Endodermal cell (in vitro differentiated cells): Measurements from ENCODE around the gene KLRG1. TPM values are rescaled to one million over a fixed set of nuclear protein-coding genes. Genes with fewer than 3 reads are reported as not detected.

ENCODE experiments used
- DNase-seq: peaks from one replicate; pipeline ENCODE4 v3.0.0-alpha.2; 2017
- H3K27ac ChIP-seq: 2 replicates; pipeline ENCODE4 v1.5.1; 2013; ENCODE audit warnings: mild to moderate bottlenecking, low read depth, low read length, moderate library complexity
- H3K27me3 ChIP-seq: 2 replicates; pipeline ENCODE4 v1.6.1; 2013; ENCODE audit warnings: mild to moderate bottlenecking, low read length, moderate library complexity; ENCODE audit not compliant: insufficient read depth, control insufficient read depth, poor library complexity, severe bottlenecking
- H3K36me3 ChIP-seq: 2 replicates; pipeline ENCODE4 v1.7.0; 2013; ENCODE audit warnings: mild to moderate bottlenecking, low read length, moderate library complexity; ENCODE audit not compliant: control insufficient read depth, insufficient read depth
- H3K4me1 ChIP-seq: one replicate; pipeline ENCODE4 v1.7.0; 2013; ENCODE audit warnings: low read length; ENCODE audit not compliant: control insufficient read depth, insufficient read depth
- H3K4me3 ChIP-seq: 2 replicates; pipeline ENCODE4 v1.5.1; 2013; ENCODE audit warnings: mild to moderate bottlenecking, low read length, moderate library complexity
- H3K9ac ChIP-seq: 2 replicates; pipeline ENCODE4 v1.6.1; 2013; ENCODE audit warnings: mild to moderate bottlenecking, low read length, moderate library complexity; ENCODE audit not compliant: poor library complexity, severe bottlenecking; ENCODE audit errors: extremely low read depth
- H3K9me3 ChIP-seq: 2 replicates; pipeline ENCODE4 v1.6.1; 2013; ENCODE audit warnings: mild to moderate bottlenecking, low read length, moderate library complexity; ENCODE audit not compliant: control insufficient read depth
- H3K27ac Mint-ChIP-seq: 2 replicates; pipeline ENCODE4 v1.8.0; 2020; ENCODE audit warnings: mixed read lengths
- H3K27me3 Mint-ChIP-seq: 2 replicates; pipeline ENCODE4 v1.8.0; 2021; ENCODE audit warnings: mild to moderate bottlenecking, mixed read lengths; ENCODE audit not compliant: insufficient read depth
- H3K36me3 Mint-ChIP-seq: 2 replicates; pipeline ENCODE4 v1.8.0; 2020; ENCODE audit warnings: low read depth, mixed read lengths
- H3K4me1 Mint-ChIP-seq: 2 replicates; pipeline ENCODE4 v1.8.0; 2020; ENCODE audit warnings: mixed read lengths
- H3K4me3 Mint-ChIP-seq: 2 replicates; pipeline ENCODE4 v1.8.0; 2020; ENCODE audit warnings: mild to moderate bottlenecking, moderate library complexity, mixed read lengths
- H3K9me3 Mint-ChIP-seq: 2 replicates; pipeline ENCODE4 v1.8.0; 2020; ENCODE audit warnings: mild to moderate bottlenecking, mixed read lengths
- CTCF ChIP-seq: fragments of 200-600 bp; sonication (generic); conservative IDR thresholded peaks from 2 replicates; pipeline ENCODE4 v1.5.0; 2021; ENCODE audit warnings: antibody characterized with exemption, mild to moderate bottlenecking
- WGBS, 2 experiments: methylation state at CpG; one replicate each; pipeline versions ENCODE4 v1.1.5 to v1.1.7; 2013; ENCODE audit warnings: missing lambda C conversion rate in 2 of 2, mixed read lengths in 1 of 2; ENCODE audit not compliant: insufficient coverage in 1 of 2, insufficient read length in 1 of 2; 5-methylcytosine and 5-hydroxymethylcytosine counted together
- total RNA-seq, 2 donors: library from RNA; stranded (reverse); fragmentation: NEBNext Ultra II Directional in 1 of 2; extraction: Animal tissue kit (Norgen Biotek cat#: 25700) in 1 of 2; gene quantifications; 2 replicates in 1 of 2; 3 replicates in 1 of 2; pipeline ENCODE4 v1.2.1, GENCODE V29; 2021

The KLRG1 gene
- total RNA-seq, 2 donors from 2014 or later: 3.1 TPM

- H3K36me3 ChIP-seq: no peaks in the 10 kb centered on the region
- H3K27ac Mint-ChIP-seq: no peak overlapping the region
- no peak overlapping the region for H3K9ac ChIP-seq
- H3K27me3 ChIP-seq: no peaks in the 10 kb centered on the region
- TF ChIP-seq CTCF: no peak
- no peak for DNase-seq
- no peak overlapping the region for H3K4me3 Mint-ChIP-seq
- peaks cover 2% of the 10 kb centered on the region for H3K9me3 Mint-ChIP-seq
- peaks cover 3% of the 10 kb centered on the region for H3K36me3 Mint-ChIP-seq
- H3K4me3 ChIP-seq: no peak overlapping the region
- no peak overlapping the region for H3K27ac ChIP-seq
- H3K27me3 Mint-ChIP-seq: no peaks in the 10 kb centered on the region
- no peaks in the 10 kb centered on the region for H3K4me1 Mint-ChIP-seq
- WGBS, 2 experiments: 86 to 100% methylated on average over 1 to 2 of the region's 2 CpGs
- no peaks in the 10 kb centered on the region for H3K9me3 ChIP-seq
- H3K4me1 ChIP-seq: no peaks in the 10 kb centered on the region
Observed at GRCh38 chr12:9024512-9024911, 35.2 kb downstream of the KLRG1 start.

DNA sequence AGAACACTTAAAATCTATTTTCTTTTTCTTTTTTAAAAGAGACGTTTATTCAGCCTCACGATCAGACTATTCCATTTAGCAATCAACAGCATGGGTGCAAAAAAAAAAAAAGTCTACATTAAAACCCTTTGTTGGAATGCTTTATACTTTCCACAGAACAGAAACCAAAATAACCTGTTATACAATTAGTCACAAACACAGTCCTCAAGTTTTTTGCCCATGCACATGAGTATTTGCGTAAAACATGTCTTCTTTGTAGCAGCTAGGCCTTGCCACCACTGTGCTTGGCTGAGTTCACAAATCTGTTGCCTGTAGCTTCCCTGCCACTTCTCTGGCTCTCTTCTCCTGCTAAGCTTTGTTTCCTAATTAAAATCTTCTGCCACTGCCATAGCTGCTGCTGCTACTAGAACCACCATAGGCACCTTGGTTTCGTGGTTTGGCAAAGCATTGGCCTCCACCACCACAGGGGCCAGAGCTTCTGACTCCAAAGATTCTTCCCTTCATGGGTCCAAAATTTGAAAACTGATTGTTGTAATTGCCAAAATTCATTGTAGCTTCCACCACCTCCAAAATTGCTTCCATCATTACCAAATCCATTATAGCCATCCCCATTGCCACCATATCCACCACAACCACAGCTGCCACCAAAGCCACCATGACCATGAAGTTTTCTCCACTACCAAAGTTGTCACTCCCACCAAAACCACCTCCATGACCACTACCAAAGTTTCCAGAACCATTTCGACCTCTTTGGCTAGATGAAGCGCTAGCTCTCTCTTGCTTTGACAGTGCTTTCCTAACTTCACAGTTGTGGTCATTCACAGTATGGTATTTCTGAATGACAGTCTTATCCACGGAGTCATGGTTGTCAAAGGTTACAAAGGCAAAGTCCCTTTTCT, 38.1 kb downstream of the KLRG1 start:
- H3K27ac Mint-ChIP-seq: no peak overlapping the region
- H3K27me3 Mint-ChIP-seq: no peaks in the 10 kb centered on the region
- H3K9me3 Mint-ChIP-seq: peaks cover 2% of the 10 kb centered on the region

GRCh38 chr12:9030776-9031175, 41.4 kb downstream of the KLRG1 start:
- peak; percentile 76 for DNase-seq
- TF ChIP-seq CTCF: no peak
- no peaks in the 10 kb centered on the region for H3K27me3 ChIP-seq
- peaks cover 11% of the 10 kb centered on the region for H3K9me3 Mint-ChIP-seq
- H3K4me1 ChIP-seq: peaks cover 2% of the 10 kb centered on the region
- no peak overlapping the region for H3K27ac ChIP-seq
- no peak overlapping the region for H3K4me3 Mint-ChIP-seq
- no peak overlapping the region for H3K4me3 ChIP-seq
- no peaks in the 10 kb centered on the region for H3K9me3 ChIP-seq
- H3K27me3 Mint-ChIP-seq: no peaks in the 10 kb centered on the region
- H3K9ac ChIP-seq: peak overlapping the region; percentile 4
- H3K27ac Mint-ChIP-seq: peak overlapping the region; percentile 96
- H3K4me1 Mint-ChIP-seq: peaks cover 31% of the 10 kb centered on the region
- H3K36me3 ChIP-seq: no peaks in the 10 kb centered on the region
- 49 to 63% methylated on average over 2 of the region's 2 CpGs for WGBS, 2 experiments
- H3K36me3 Mint-ChIP-seq: peaks cover 3% of the 10 kb centered on the region

More for the DNA sequence above, 38.1 kb downstream of the KLRG1 start:
- H3K36me3 ChIP-seq: no peaks in the 10 kb centered on the region
- no peak overlapping the region for H3K9ac ChIP-seq
- Mint-ChIP-seq H3K36me3 (peaks cover 3% of the 10 kb centered on the region), H3K4me1 (peaks cover 20% of the 10 kb centered on the region), H3K4me3 (no peak overlapping the region)
- no peaks in the 10 kb centered on the region for H3K27me3 ChIP-seq
- no peak overlapping the region for H3K4me3 ChIP-seq
- WGBS, 2 experiments: 90 to 94% methylated on average over 6 to 7 of the region's 7 CpGs
- no peak for TF ChIP-seq CTCF
- DNase-seq: no peak
- no peaks in the 10 kb centered on the region for H3K9me3 ChIP-seq
- peaks cover 2% of the 10 kb centered on the region for H3K4me1 ChIP-seq
- no peak overlapping the region for H3K27ac ChIP-seq
